SK-N-SH treated with all-trans-retinoic acid at 6 μM for 48 hours (cell line): ENCODE measurements around the gene TXNRD2.

Experiments
- ATAC-seq: fragments of 200-7000 bp; cut with Tn5 transposase; 3 replicates; pipeline ENCODE4 v1.9.1; 2020; ENCODE audit warnings: mild to moderate bottlenecking, moderate library complexity
- ARNTL ChIP-seq: fragments of 450-650 bp; formaldehyde crosslinking; IDR thresholded peaks from 2 replicates; pipeline ENCODE4 v1.5.0; 2020; ENCODE audit warnings: low read depth, mild to moderate bottlenecking, moderate library complexity, borderline replicate concordance
- BACH2 ChIP-seq: fragments of 250-450 bp; sonication (Bioruptor Pico); IDR thresholded peaks from 2 replicates; pipeline ENCODE4 v1.9.0; 2021; ENCODE audit warnings: mild to moderate bottlenecking, borderline replicate concordance
- CSDC2 ChIP-seq: fragments of 250-450 bp; sonication (Bioruptor Pico); IDR thresholded peaks from 2 replicates; pipeline ENCODE4 v1.5.0; 2020; ENCODE audit warnings: mild to moderate bottlenecking, moderate library complexity
- ESRRG ChIP-seq: fragments of 250-450 bp; sonication (Bioruptor Pico); IDR thresholded peaks from 2 replicates; pipeline ENCODE4 v1.6.1; 2021; ENCODE audit warnings: mild to moderate bottlenecking
- GLIS3 ChIP-seq: fragments of 250-450 bp; sonication (Bioruptor Pico); IDR thresholded peaks from 2 replicates; pipeline ENCODE4 v1.5.0; 2020; ENCODE audit warnings: mild to moderate bottlenecking, moderate library complexity
- OSR1 ChIP-seq: fragments of 250-450 bp; sonication (Bioruptor Pico); IDR thresholded peaks from 2 replicates; pipeline ENCODE4 v1.8.0; 2022; ENCODE audit warnings: moderate library complexity, mild to moderate bottlenecking, inconsistent platforms
- PPARA ChIP-seq: fragments of 250-450 bp; sonication (Bioruptor Pico); IDR thresholded peaks from 2 replicates; pipeline ENCODE4 v1.5.0; 2020; ENCODE audit warnings: mild to moderate bottlenecking, borderline replicate concordance
- RARB ChIP-seq: fragments of 250-450 bp; sonication (Bioruptor Pico); IDR thresholded peaks from 2 replicates; pipeline ENCODE4 v1.8.0; 2021; ENCODE audit warnings: mild to moderate bottlenecking, moderate library complexity
- SNAI2 ChIP-seq: fragments of 250-450 bp; sonication (Bioruptor Pico); IDR thresholded peaks from 2 replicates; pipeline ENCODE4 v1.5.0; 2020; ENCODE audit warnings: mild to moderate bottlenecking, moderate library complexity
- TCF4 ChIP-seq: fragments of 250-450 bp; sonication (Bioruptor Pico); IDR thresholded peaks from 2 replicates; pipeline ENCODE4 v1.8.0; 2021; ENCODE audit warnings: mild to moderate bottlenecking, moderate library complexity, borderline replicate concordance
- TOX ChIP-seq: fragments of 250-450 bp; sonication (Bioruptor Pico); IDR thresholded peaks from 2 replicates; pipeline ENCODE4 v1.8.0; 2021; ENCODE audit warnings: mild to moderate bottlenecking, moderate library complexity, borderline replicate concordance
- ZC3H10 ChIP-seq: fragments of 250-450 bp; sonication (Bioruptor Pico); IDR thresholded peaks from 2 replicates; pipeline ENCODE4 v1.5.1; 2021; ENCODE audit warnings: mild to moderate bottlenecking, moderate library complexity
- ZFP3 ChIP-seq: fragments of 250-450 bp; sonication (Bioruptor Pico); IDR thresholded peaks from 2 replicates; pipeline ENCODE4 v1.5.0; 2020; ENCODE audit warnings: mild to moderate bottlenecking, moderate library complexity
- ZFP30 ChIP-seq: fragments of 450-650 bp; formaldehyde crosslinking; IDR thresholded peaks from 2 replicates; pipeline ENCODE4 v1.5.0; 2022; ENCODE audit warnings: mild to moderate bottlenecking, moderate library complexity
- ZNF565 ChIP-seq: fragments of 450-650 bp; formaldehyde crosslinking; conservative IDR thresholded peaks from 2 replicates; pipeline ENCODE4 v1.5.0; 2020; ENCODE audit warnings: low read depth, mild to moderate bottlenecking, moderate library complexity
- ZNF70 ChIP-seq: fragments of 450-650 bp; formaldehyde crosslinking; IDR thresholded peaks from 2 replicates; pipeline ENCODE4 v1.5.0; 2020; ENCODE audit warnings: mild to moderate bottlenecking, moderate library complexity
- ZNF8 ChIP-seq: fragments of 450-650 bp; formaldehyde crosslinking; IDR thresholded peaks from 2 replicates; pipeline ENCODE4 v1.5.0; 2020; ENCODE audit warnings: mild to moderate bottlenecking, moderate library complexity
- TF ChIP-seq, protein P1 (sequence below): fragments of 250-450 bp; sonication (Bioruptor Pico); IDR thresholded peaks from 2 replicates; pipeline ENCODE4 v1.8.0; 2020; ENCODE audit warnings: mild to moderate bottlenecking, moderate library complexity, borderline replicate concordance
- TF ChIP-seq, protein P2 (sequence below): fragments of 250-450 bp; sonication (Bioruptor Pico); IDR thresholded peaks from 2 replicates; pipeline ENCODE4 v1.5.1; 2021; ENCODE audit warnings: mild to moderate bottlenecking, moderate library complexity
- TF ChIP-seq, protein P3 (sequence below): fragments of 250-450 bp; sonication (Bioruptor Pico); IDR thresholded peaks from 2 replicates; pipeline ENCODE4 v1.8.0; 2021; ENCODE audit warnings: low read depth, mild to moderate bottlenecking, moderate library complexity, borderline replicate concordance
- TF ChIP-seq, protein P4 (sequence below): fragments of 250-450 bp; sonication (Bioruptor Pico); IDR thresholded peaks from 2 replicates; pipeline ENCODE4 v1.5.0; 2020; ENCODE audit warnings: mild to moderate bottlenecking, moderate library complexity
- TF ChIP-seq, protein P5 (sequence below): fragments of 250-450 bp; sonication (Bioruptor Pico); IDR thresholded peaks from 2 replicates; pipeline ENCODE4 v1.5.1; 2020; ENCODE audit warnings: low read depth, mild to moderate bottlenecking, moderate library complexity

Gene TXNRD2

DNA sequence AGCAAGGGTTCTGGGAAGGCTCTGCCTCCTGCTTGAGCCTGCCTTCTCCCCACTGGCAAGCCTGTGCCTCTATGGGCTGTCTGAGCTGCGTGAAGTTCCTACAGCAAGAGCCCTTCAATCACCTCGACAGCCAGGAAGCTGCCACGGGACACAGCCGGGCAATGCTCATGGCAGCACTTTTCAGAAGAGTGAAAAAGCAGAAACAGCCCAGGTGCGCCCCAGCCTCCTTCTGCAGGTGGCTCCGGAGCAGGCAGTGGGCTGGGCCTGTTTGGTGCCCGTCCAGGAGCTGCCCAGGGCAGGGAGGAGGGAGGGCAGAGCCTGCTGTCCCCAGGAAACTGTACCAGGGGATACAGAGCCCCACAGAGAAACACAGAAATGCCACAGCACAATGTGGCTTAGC, 24.7 kb downstream of the TXNRD2 start:
- TF ChIP-seq, protein P1, sequence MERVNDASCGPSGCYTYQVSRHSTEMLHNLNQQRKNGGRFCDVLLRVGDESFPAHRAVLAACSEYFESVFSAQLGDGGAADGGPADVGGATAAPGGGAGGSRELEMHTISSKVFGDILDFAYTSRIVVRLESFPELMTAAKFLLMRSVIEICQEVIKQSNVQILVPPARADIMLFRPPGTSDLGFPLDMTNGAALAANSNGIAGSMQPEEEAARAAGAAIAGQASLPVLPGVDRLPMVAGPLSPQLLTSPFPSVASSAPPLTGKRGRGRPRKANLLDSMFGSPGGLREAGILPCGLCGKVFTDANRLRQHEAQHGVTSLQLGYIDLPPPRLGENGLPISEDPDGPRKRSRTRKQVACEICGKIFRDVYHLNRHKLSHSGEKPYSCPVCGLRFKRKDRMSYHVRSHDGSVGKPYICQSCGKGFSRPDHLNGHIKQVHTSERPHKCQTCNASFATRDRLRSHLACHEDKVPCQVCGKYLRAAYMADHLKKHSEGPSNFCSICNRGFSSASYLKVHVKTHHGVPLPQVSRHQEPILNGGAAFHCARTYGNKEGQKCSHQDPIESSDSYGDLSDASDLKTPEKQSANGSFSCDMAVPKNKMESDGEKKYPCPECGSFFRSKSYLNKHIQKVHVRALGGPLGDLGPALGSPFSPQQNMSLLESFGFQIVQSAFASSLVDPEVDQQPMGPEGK (CRISPR knock-in tag): no peak
- TF ChIP-seq ZNF8 (CRISPR knock-in tag) (no peak), OSR1 (CRISPR knock-in tag) (no peak)
- no peak for ATAC-seq

DNA sequence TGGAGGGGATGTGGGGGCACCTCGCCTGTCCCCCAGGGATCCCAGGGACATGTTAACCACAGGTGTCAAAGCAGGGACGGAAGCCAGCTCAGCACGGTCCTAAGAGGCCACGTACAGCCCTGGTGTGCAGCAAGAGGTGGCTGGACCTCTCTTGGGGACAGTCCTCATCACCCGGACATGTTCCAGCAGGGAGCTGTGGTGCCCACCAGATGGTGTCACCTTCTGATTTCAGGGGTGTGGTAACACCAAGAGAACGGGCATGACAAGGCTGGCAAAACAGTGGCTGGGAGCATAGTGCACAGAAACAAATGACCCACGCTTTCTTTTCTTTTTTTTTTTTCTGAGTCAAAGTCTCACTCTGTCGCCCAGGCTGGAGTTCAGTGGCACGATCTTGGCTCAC, 25.6 kb downstream of the TXNRD2 start:
- no peak for ATAC-seq

DNA sequence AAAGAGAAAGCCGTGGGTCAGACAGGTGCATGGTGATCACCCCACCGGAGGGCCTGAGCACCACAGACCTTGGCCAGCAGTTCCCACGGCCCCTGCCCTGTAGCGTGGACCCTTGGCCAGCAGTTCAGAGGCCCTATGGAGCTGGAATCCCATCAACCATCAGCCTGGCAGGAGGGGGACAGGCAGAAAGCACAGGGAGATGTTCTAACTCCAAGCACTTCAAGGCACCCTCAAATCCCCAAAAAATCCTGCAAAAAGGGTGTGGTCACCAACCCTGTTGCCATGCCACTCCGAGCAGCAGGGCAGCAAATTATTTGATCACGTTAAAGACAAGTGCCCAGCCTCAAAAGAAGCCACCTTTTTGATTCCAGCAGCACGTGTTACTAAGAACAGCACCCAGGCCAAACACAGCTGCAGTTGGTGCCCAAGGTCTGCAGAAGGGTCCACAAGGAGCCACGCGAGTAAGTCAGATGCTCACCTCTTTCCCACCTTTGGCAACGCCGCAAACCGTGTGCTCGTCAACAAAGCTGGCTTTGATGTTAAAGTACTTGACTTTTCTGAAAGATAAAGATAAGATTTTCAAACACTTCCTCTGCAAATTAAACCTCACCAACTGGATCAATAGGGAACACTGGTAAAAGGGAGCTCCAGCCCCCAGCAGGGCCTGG, 26.2 kb downstream of the TXNRD2 start:
- no peak for ATAC-seq
- TF ChIP-seq, protein P2, sequence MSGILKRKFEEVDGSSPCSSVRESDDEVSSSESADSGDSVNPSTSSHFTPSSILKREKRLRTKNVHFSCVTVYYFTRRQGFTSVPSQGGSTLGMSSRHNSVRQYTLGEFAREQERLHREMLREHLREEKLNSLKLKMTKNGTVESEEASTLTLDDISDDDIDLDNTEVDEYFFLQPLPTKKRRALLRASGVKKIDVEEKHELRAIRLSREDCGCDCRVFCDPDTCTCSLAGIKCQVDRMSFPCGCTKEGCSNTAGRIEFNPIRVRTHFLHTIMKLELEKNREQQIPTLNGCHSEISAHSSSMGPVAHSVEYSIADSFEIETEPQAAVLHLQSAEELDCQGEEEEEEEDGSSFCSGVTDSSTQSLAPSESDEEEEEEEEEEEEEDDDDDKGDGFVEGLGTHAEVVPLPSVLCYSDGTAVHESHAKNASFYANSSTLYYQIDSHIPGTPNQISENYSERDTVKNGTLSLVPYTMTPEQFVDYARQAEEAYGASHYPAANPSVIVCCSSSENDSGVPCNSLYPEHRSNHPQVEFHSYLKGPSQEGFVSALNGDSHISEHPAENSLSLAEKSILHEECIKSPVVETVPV: no peak
- TF ChIP-seq OSR1 (CRISPR knock-in tag) (no peak), PPARA (CRISPR knock-in tag) (no peak), TCF4 (CRISPR knock-in tag) (no peak), RARB (CRISPR knock-in tag) (no peak), SNAI2 (CRISPR knock-in tag) (no peak), ZNF70 (no peak), BACH2 (no peak), ZFP30 (no peak), ESRRG (CRISPR knock-in tag) (no peak)
- TF ChIP-seq, protein P1 (CRISPR knock-in tag): no peak
- TF ChIP-seq, protein P3, sequence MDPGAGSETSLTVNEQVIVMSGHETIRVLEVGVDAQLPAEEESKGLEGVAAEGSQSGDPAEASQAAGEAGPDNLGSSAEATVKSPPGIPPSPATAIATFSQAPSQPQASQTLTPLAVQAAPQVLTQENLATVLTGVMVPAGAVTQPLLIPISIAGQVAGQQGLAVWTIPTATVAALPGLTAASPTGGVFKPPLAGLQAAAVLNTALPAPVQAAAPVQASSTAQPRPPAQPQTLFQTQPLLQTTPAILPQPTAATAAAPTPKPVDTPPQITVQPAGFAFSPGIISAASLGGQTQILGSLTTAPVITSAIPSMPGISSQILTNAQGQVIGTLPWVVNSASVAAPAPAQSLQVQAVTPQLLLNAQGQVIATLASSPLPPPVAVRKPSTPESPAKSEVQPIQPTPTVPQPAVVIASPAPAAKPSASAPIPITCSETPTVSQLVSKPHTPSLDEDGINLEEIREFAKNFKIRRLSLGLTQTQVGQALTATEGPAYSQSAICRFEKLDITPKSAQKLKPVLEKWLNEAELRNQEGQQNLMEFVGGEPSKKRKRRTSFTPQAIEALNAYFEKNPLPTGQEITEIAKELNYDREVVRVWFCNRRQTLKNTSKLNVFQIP (CRISPR knock-in tag): no peak
- TF ChIP-seq, protein P4, sequence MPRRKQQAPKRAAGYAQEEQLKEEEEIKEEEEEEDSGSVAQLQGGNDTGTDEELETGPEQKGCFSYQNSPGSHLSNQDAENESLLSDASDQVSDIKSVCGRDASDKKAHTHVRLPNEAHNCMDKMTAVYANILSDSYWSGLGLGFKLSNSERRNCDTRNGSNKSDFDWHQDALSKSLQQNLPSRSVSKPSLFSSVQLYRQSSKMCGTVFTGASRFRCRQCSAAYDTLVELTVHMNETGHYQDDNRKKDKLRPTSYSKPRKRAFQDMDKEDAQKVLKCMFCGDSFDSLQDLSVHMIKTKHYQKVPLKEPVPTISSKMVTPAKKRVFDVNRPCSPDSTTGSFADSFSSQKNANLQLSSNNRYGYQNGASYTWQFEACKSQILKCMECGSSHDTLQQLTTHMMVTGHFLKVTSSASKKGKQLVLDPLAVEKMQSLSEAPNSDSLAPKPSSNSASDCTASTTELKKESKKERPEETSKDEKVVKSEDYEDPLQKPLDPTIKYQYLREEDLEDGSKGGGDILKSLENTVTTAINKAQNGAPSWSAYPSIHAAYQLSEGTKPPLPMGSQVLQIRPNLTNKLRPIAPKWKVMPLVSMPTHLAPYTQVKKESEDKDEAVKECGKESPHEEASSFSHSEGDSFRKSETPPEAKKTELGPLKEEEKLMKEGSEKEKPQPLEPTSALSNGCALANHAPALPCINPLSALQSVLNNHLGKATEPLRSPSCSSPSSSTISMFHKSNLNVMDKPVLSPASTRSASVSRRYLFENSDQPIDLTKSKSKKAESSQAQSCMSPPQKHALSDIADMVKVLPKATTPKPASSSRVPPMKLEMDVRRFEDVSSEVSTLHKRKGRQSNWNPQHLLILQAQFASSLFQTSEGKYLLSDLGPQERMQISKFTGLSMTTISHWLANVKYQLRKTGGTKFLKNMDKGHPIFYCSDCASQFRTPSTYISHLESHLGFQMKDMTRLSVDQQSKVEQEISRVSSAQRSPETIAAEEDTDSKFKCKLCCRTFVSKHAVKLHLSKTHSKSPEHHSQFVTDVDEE: no peak

More for the DNA sequence above, 25.6 kb downstream of the TXNRD2 start:
- TF ChIP-seq TCF4 (CRISPR knock-in tag): no peak
- no peak for TF ChIP-seq TOX (CRISPR knock-in tag)
- no peak for TF ChIP-seq SNAI2 (CRISPR knock-in tag)
- TF ChIP-seq, protein P3 (CRISPR knock-in tag): no peak
- no peak for TF ChIP-seq PPARA (CRISPR knock-in tag)
- no peak for TF ChIP-seq ARNTL
- no peak for TF ChIP-seq ZC3H10 (CRISPR knock-in tag)
- TF ChIP-seq, protein P1 (CRISPR knock-in tag): no peak
- no peak for TF ChIP-seq CSDC2 (CRISPR knock-in tag)
- no peak for TF ChIP-seq ZNF70
- no peak for TF ChIP-seq ZNF565
- no peak for TF ChIP-seq OSR1 (CRISPR knock-in tag)
- no peak for TF ChIP-seq BACH2
- TF ChIP-seq GLIS3: no peak
- TF ChIP-seq ZFP3 (CRISPR knock-in tag): no peak
- no peak for TF ChIP-seq ESRRG (CRISPR knock-in tag)
- TF ChIP-seq, protein P5, sequence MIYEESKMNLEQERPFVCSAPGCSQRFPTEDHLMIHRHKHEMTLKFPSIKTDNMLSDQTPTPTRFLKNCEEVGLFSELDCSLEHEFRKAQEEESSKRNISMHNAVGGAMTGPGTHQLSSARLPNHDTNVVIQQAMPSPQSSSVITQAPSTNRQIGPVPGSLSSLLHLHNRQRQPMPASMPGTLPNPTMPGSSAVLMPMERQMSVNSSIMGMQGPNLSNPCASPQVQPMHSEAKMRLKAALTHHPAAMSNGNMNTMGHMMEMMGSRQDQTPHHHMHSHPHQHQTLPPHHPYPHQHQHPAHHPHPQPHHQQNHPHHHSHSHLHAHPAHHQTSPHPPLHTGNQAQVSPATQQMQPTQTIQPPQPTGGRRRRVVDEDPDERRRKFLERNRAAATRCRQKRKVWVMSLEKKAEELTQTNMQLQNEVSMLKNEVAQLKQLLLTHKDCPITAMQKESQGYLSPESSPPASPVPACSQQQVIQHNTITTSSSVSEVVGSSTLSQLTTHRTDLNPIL: no peak
